Neural crest cell (in vitro differentiated cells): ENCODE measurements around the gene E2F3. TPM values are rescaled to one million over a fixed set of nuclear protein-coding genes. Genes with fewer than 3 reads are reported as not detected.

Experiments
- DNase-seq: peaks from one replicate; pipeline ENCODE4 v3.0.0; 2021; ENCODE audit warnings: low read depth, mixed read lengths, low spot score
- H3K27ac Mint-ChIP-seq: one replicate; pipeline ENCODE4 v1.8.0; 2021; ENCODE audit warnings: mild to moderate bottlenecking, mixed read lengths; ENCODE audit not compliant: unreplicated experiment
- H3K27me3 Mint-ChIP-seq: 2 replicates; pipeline ENCODE4 v1.8.0; 2021; ENCODE audit warnings: low read depth, mild to moderate bottlenecking, mixed read lengths
- H3K36me3 Mint-ChIP-seq: 2 replicates; pipeline ENCODE4 v1.8.0; 2021; ENCODE audit warnings: low read depth, mild to moderate bottlenecking, mixed read lengths
- H3K4me1 Mint-ChIP-seq: 2 replicates; pipeline ENCODE4 v1.8.0; 2021; ENCODE audit warnings: mixed read lengths
- H3K4me3 Mint-ChIP-seq: one replicate; pipeline ENCODE4 v1.8.0; 2021; ENCODE audit warnings: mild to moderate bottlenecking, mixed read lengths
- H3K9me3 Mint-ChIP-seq: 2 replicates; pipeline ENCODE4 v1.8.0; 2021; ENCODE audit warnings: mixed read lengths
- CTCF ChIP-seq: fragments of 200-600 bp; sonication (generic); conservative IDR thresholded peaks from 2 replicates; pipeline ENCODE4 v1.5.0; 2021; ENCODE audit warnings: antibody characterized with exemption, mild to moderate bottlenecking
- total RNA-seq: library from RNA; stranded (reverse); gene quantifications from 2 replicates; pipeline ENCODE4 v1.2.1, GENCODE V29; 2021

E2F3 gene
- total RNA-seq, 1 donor from 2014 or later, result 43.8 TPM

- no peaks in the 10 kb centered on the region for H3K36me3 Mint-ChIP-seq
- no peaks in the 10 kb centered on the region for H3K4me1 Mint-ChIP-seq
- no peak overlapping the region for H3K4me3 Mint-ChIP-seq
- H3K27ac Mint-ChIP-seq, result no peak overlapping the region
- H3K9me3 Mint-ChIP-seq, result peaks cover 6% of the 10 kb centered on the region
- TF ChIP-seq CTCF, result no peak
- no peak for DNase-seq
- no peaks in the 10 kb centered on the region for H3K27me3 Mint-ChIP-seq
These were observed 31.3 kb upstream of the E2F3 start for GRCh38 chr6:20370393-20370792.

- Mint-ChIP-seq H3K9me3 (peaks cover 6% of the 10 kb centered on the region), H3K27ac (no peak overlapping the region), H3K4me1 (no peaks in the 10 kb centered on the region), H3K27me3 (no peaks in the 10 kb centered on the region), H3K4me3 (no peak overlapping the region), H3K36me3 (no peaks in the 10 kb centered on the region)
- no peak for DNase-seq
- TF ChIP-seq CTCF, result no peak
These were observed 30.9 kb upstream of the E2F3 start for GRCh38 chr6:20370801-20371200.

- Mint-ChIP-seq H3K36me3 (no peaks in the 10 kb centered on the region), H3K4me1 (no peaks in the 10 kb centered on the region), H3K27ac (no peak overlapping the region), H3K27me3 (no peaks in the 10 kb centered on the region), H3K4me3 (no peak overlapping the region), H3K9me3 (peaks cover 6% of the 10 kb centered on the region)
- no peak for DNase-seq
- TF ChIP-seq CTCF, result no peak
These were observed 26.2 kb upstream of the E2F3 start for GRCh38 chr6:20375436-20375835.

- Mint-ChIP-seq H3K27me3 (no peaks in the 10 kb centered on the region), H3K4me3 (no peak overlapping the region), H3K9me3 (peaks cover 8% of the 10 kb centered on the region), H3K4me1 (no peaks in the 10 kb centered on the region), H3K36me3 (no peaks in the 10 kb centered on the region), H3K27ac (no peak overlapping the region)
- DNase-seq, result no peak
- no peak for TF ChIP-seq CTCF
These were observed 23.9 kb upstream of the E2F3 start for GRCh38 chr6:20377623-20378265.

GRCh38 chr6:20379231-20379630 lies 22.4 kb upstream of the E2F3 start:
- TF ChIP-seq CTCF, result no peak
- DNase-seq, result no peak
- Mint-ChIP-seq H3K4me3 (no peak overlapping the region), H3K9me3 (peaks cover 8% of the 10 kb centered on the region), H3K27ac (no peak overlapping the region), H3K27me3 (no peaks in the 10 kb centered on the region), H3K4me1 (no peaks in the 10 kb centered on the region), H3K36me3 (no peaks in the 10 kb centered on the region)
